OCI-LY1 (cell line): Measurements from ENCODE around the gene RFX4.

Source experiments
- EZH2 ChIP-seq: fragments of 200-600 bp; sonication (generic), shearing (Covaris generic); IDR thresholded peaks from 2 replicates; pipeline ENCODE4 v1.8.0; 2017; ENCODE audit warnings: borderline replicate concordance, mixed run types, mild to moderate bottlenecking, antibody characterized with exemption, low read length, moderate library complexity, mixed read lengths
- TF ChIP-seq, protein P1 (sequence below): fragments of 200-600 bp; sonication (generic), shearing (Covaris generic); IDR thresholded peaks from 2 replicates; pipeline ENCODE4 v1.5.1; 2017; ENCODE audit warnings: mild to moderate bottlenecking, antibody characterized with exemption, low read length, moderate library complexity, mixed read lengths

DNA sequence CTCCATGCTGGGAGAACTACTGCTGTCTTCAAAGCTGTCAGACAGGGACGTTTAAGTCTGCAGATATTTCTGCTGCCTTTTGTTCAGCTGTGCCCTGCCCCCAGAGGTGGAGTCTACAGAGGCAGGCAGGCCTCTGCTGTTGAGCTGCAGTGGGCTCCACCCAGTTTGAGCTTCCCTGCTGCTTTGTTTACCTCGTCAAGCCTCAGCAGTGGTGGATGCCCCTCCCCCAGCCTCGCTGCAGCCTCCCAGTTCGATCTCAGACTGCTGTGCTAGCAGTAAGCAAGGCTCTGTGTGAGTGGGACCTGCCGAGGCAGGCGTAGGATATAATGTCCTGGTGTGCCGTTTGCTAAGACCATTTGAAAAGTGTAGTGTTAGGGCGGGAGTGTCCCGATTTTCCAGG is 31.4 kb upstream of the RFX4 start:
- TF ChIP-seq, protein P1, sequence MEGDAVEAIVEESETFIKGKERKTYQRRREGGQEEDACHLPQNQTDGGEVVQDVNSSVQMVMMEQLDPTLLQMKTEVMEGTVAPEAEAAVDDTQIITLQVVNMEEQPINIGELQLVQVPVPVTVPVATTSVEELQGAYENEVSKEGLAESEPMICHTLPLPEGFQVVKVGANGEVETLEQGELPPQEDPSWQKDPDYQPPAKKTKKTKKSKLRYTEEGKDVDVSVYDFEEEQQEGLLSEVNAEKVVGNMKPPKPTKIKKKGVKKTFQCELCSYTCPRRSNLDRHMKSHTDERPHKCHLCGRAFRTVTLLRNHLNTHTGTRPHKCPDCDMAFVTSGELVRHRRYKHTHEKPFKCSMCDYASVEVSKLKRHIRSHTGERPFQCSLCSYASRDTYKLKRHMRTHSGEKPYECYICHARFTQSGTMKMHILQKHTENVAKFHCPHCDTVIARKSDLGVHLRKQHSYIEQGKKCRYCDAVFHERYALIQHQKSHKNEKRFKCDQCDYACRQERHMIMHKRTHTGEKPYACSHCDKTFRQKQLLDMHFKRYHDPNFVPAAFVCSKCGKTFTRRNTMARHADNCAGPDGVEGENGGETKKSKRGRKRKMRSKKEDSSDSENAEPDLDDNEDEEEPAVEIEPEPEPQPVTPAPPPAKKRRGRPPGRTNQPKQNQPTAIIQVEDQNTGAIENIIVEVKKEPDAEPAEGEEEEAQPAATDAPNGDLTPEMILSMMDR, result no peak
- no peak for TF ChIP-seq EZH2
